Astrocyte (in vitro differentiated cells and primary cell): ENCODE measurements around the gene WFS1. TPM values are rescaled to one million over a fixed set of nuclear protein-coding genes. Genes with fewer than 3 reads are reported as not detected.

Source experiments
- DNase-seq: peaks from one replicate; pipeline ENCODE4 v3.0.0-alpha.2; 2010; ENCODE audit warnings: low read depth
- FAIRE-seq: peaks from 2 replicates; lab custom pipeline; 2011; peaks lifted over from hg19 to GRCh38; lab: Jason Lieb, UNC
- H2AFZ ChIP-seq: 2 replicates; pipeline ENCODE4 v1.6.0; 2012; ENCODE audit warnings: low read depth, low read length, inconsistent platforms
- H3K27ac ChIP-seq: 2 replicates; pipeline ENCODE4 v1.5.1; 2011; ENCODE audit warnings: low read depth, low read length, inconsistent platforms
- H3K27me3 ChIP-seq: 2 replicates; pipeline ENCODE4 v1.6.0; 2011; ENCODE audit warnings: low read length, inconsistent platforms; ENCODE audit not compliant: insufficient read depth
- H3K36me3 ChIP-seq: 2 replicates; pipeline ENCODE4 v1.5.1; 2011; ENCODE audit warnings: low read length, inconsistent platforms; ENCODE audit not compliant: insufficient read depth
- H3K4me1 ChIP-seq: 2 replicates; pipeline ENCODE4 v1.5.1; 2011; ENCODE audit warnings: low read length, inconsistent platforms; ENCODE audit not compliant: insufficient read depth
- H3K4me2 ChIP-seq: 2 replicates; pipeline ENCODE4 v1.6.0; 2012; ENCODE audit warnings: low read length, inconsistent platforms
- H3K4me3 ChIP-seq: 2 replicates; pipeline ENCODE4 v1.5.1; 2011; ENCODE audit warnings: low read depth, mild to moderate bottlenecking, low read length, inconsistent platforms; ENCODE audit not compliant: insufficient read depth
- H3K79me2 ChIP-seq: 2 replicates; pipeline ENCODE4 v1.6.0; 2012; ENCODE audit warnings: mild to moderate bottlenecking, low read length, inconsistent platforms; ENCODE audit not compliant: insufficient read depth
- H3K9ac ChIP-seq: 2 replicates; pipeline ENCODE4 v1.6.0; 2012; ENCODE audit warnings: mild to moderate bottlenecking, low read length, inconsistent platforms
- H3K9me3 ChIP-seq: 2 replicates; pipeline ENCODE4 v1.5.1; 2012; ENCODE audit warnings: low read depth, mild to moderate bottlenecking, low read length, inconsistent platforms; ENCODE audit not compliant: insufficient read depth
- H4K20me1 ChIP-seq: 2 replicates; pipeline ENCODE4 v1.6.0; 2012; ENCODE audit warnings: low read length, inconsistent platforms; ENCODE audit not compliant: insufficient read depth
- H3K27ac Mint-ChIP-seq: one replicate; pipeline ENCODE4 v1.8.0; 2021; ENCODE audit warnings: mild to moderate bottlenecking, mixed read lengths; ENCODE audit not compliant: unreplicated experiment
- H3K27me3 Mint-ChIP-seq: one replicate; pipeline ENCODE4 v1.8.0; 2021; ENCODE audit warnings: low read depth, mixed read lengths; ENCODE audit not compliant: unreplicated experiment
- H3K36me3 Mint-ChIP-seq: one replicate; pipeline ENCODE4 v1.8.0; 2021; ENCODE audit warnings: low read depth, mixed read lengths; ENCODE audit not compliant: unreplicated experiment
- H3K4me1 Mint-ChIP-seq: one replicate; pipeline ENCODE4 v1.8.0; 2021; ENCODE audit warnings: low read depth, mixed read lengths; ENCODE audit not compliant: unreplicated experiment
- H3K4me3 Mint-ChIP-seq: one replicate; pipeline ENCODE4 v1.8.0; 2021; ENCODE audit warnings: mild to moderate bottlenecking, moderate library complexity, mixed read lengths; ENCODE audit not compliant: unreplicated experiment
- H3K9me3 Mint-ChIP-seq: one replicate; pipeline ENCODE4 v1.8.0; 2021; ENCODE audit warnings: mild to moderate bottlenecking, mixed read lengths; ENCODE audit not compliant: unreplicated experiment
- CTCF ChIP-seq: IDR thresholded peaks from 2 replicates; pipeline ENCODE4 v1.5.1; 2011; ENCODE audit warnings: low read depth, mild to moderate bottlenecking, inconsistent platforms, low read length, moderate library complexity; ENCODE audit not compliant: insufficient read depth
- EZH2 ChIP-seq: IDR thresholded peaks from 2 replicates; pipeline ENCODE4 v1.6.1; 2012; ENCODE audit warnings: mild to moderate bottlenecking, low read length, inconsistent platforms; ENCODE audit not compliant: insufficient read depth
- total RNA-seq: library from RNA; stranded (reverse); gene quantifications from 2 replicates; pipeline ENCODE4 v1.2.1, GENCODE V29; 2021

Gene WFS1
- total RNA-seq, 1 donor from 2014 or later = 39.0 TPM

GRCh38 chr4:6264225-6264540 is 5.5 kb upstream of the WFS1 start:
- H3K4me2 ChIP-seq = no peak overlapping the region
- H3K4me3 ChIP-seq = no peak overlapping the region
- H3K9me3 Mint-ChIP-seq = no peaks in the 10 kb centered on the region
- H3K27me3 Mint-ChIP-seq = peaks cover 26% of the 10 kb centered on the region
- DNase-seq (peak; percentile 25), FAIRE-seq (no peak)
- H3K27ac Mint-ChIP-seq = no peak overlapping the region
- H3K79me2 ChIP-seq = no peaks in the 10 kb centered on the region
- H2AFZ ChIP-seq = no peak overlapping the region
- peaks cover 8% of the 10 kb centered on the region for H3K4me1 Mint-ChIP-seq
- no peak overlapping the region for H3K27ac ChIP-seq
- no peaks in the 10 kb centered on the region for H3K9me3 ChIP-seq
- H3K36me3 Mint-ChIP-seq = peaks cover 4% of the 10 kb centered on the region
- peaks cover 21% of the 10 kb centered on the region for H3K27me3 ChIP-seq
- no peaks in the 10 kb centered on the region for H3K4me1 ChIP-seq
- TF ChIP-seq CTCF (peak; percentile 42), EZH2 (no peak)
- H3K9ac ChIP-seq = no peak overlapping the region
- no peaks in the 10 kb centered on the region for H4K20me1 ChIP-seq
- no peak overlapping the region for H3K4me3 Mint-ChIP-seq
- no peaks in the 10 kb centered on the region for H3K36me3 ChIP-seq

GRCh38 chr4:6265546-6265945 is 4.1 kb upstream of the WFS1 start:
- FAIRE-seq (no peak), DNase-seq (no peak)
- Histone ChIP-seq H2AFZ (no peak overlapping the region), H3K27me3 (peaks cover 17% of the 10 kb centered on the region), H4K20me1 (peaks cover under 1% of the 10 kb centered on the region), H3K36me3 (no peaks in the 10 kb centered on the region), H3K9me3 (no peaks in the 10 kb centered on the region), H3K4me2 (no peak overlapping the region), H3K4me3 (no peak overlapping the region), H3K27ac (no peak overlapping the region), H3K4me1 (peaks cover under 1% of the 10 kb centered on the region), H3K9ac (no peak overlapping the region), H3K79me2 (no peaks in the 10 kb centered on the region)
- Mint-ChIP-seq H3K4me3 (no peak overlapping the region), H3K27ac (no peak overlapping the region), H3K36me3 (peaks cover 5% of the 10 kb centered on the region), H3K9me3 (no peaks in the 10 kb centered on the region), H3K4me1 (peaks cover 9% of the 10 kb centered on the region), H3K27me3 (peaks cover 21% of the 10 kb centered on the region)
- TF ChIP-seq CTCF (no peak), EZH2 (no peak)

DNA sequence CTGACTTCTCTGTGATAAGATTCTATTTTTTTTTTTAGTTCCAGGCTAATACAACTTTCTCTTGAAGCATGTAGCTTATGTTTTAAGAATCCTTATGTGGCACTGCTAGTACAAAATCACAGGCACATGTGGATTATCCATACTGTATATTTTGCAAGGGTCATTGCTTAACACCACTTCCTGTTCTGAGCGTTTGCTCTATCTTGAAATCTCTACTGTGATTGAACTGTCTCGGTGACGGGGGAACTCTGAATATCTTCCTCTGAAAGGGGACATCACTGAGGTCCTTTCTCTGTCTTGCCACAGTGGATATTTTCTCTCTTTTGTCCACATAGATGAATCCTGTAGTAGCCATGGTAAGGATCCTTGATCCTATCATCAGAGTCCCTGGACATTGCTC is 2.1 kb upstream of the WFS1 start:
- H3K27ac ChIP-seq = no peak overlapping the region
- peaks cover 13% of the 10 kb centered on the region for H3K79me2 ChIP-seq
- peaks cover 18% of the 10 kb centered on the region for H3K4me1 ChIP-seq
- Mint-ChIP-seq H3K4me3 (no peak overlapping the region), H3K27ac (no peak overlapping the region), H3K27me3 (peaks cover 10% of the 10 kb centered on the region), H3K4me1 (peaks cover 15% of the 10 kb centered on the region), H3K36me3 (peaks cover 6% of the 10 kb centered on the region), H3K9me3 (no peaks in the 10 kb centered on the region)
- H3K4me3 ChIP-seq = no peak overlapping the region
- H3K9ac ChIP-seq = no peak overlapping the region
- no peak for TF ChIP-seq CTCF
- no peak for TF ChIP-seq EZH2
- H3K36me3 ChIP-seq = no peaks in the 10 kb centered on the region
- no peak for DNase-seq
- H3K9me3 ChIP-seq = no peaks in the 10 kb centered on the region
- FAIRE-seq = no peak
- peaks cover 9% of the 10 kb centered on the region for H3K27me3 ChIP-seq
- H3K4me2 ChIP-seq = no peak overlapping the region
- peaks cover 19% of the 10 kb centered on the region for H4K20me1 ChIP-seq
- no peak overlapping the region for H2AFZ ChIP-seq
